ENCODE measurements around the gene OR8G1.

OR8G1 gene

DNA sequence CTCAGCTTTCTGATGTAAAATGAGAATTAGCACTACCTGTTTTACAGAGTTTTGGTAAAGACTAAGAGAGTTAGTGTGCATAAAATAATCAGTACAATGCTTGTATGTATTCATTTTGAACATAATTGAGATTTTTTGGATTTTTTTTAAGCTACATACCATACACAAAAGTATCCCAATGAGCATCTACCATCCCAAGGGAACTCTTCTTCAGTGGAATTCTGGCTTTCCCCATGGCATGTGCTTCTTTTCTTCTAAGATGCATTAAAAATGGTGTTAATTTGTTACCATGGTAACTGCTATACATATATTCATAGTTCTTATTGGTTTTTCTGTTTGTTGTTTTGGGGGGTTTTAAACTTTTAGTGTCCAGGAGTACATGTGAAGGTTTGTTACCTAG is 55.1 kb downstream of the OR8G1 start:
- Histone ChIP-seq H3K27ac (ENCODE audit: low read depth, low read length) (no peak overlapping the region), H3K27me3 (ENCODE audit: low read length) (no peaks in the 10 kb centered on the region), H3K9me3 (ENCODE audit: insufficient read depth, low read length) (no peaks in the 10 kb centered on the region), H2AFZ (ENCODE audit: low read depth, low read length, severe bottlenecking) (no peak overlapping the region), H4K20me1 (ENCODE audit: low read depth, low read length) (no peaks in the 10 kb centered on the region), H3F3A (ENCODE audit: insufficient read depth) (no peaks in the 10 kb centered on the region), H3K9me2 (replicated peaks; ENCODE audit: insufficient read depth, low read length) (no peaks in the 10 kb centered on the region), H3K4me2 (ENCODE audit: low read depth, low read length, poor library complexity, severe bottlenecking) (no peak overlapping the region), H3K79me2 (ENCODE audit: insufficient read depth, low read length) (no peaks in the 10 kb centered on the region), H3K36me3 (ENCODE audit: low read length) (no peaks in the 10 kb centered on the region), H3K9ac (ENCODE audit: low read length) (no peak overlapping the region), H3K4me3 (ENCODE audit: insufficient read depth, low read length, poor library complexity, severe bottlenecking) (no peak overlapping the region)
- TF ChIP-seq EZH2phosphoT487 (conservative IDR thresholded peaks at IDR 0.05; ENCODE audit: low read length): no peak
- TF ChIP-seq, protein P1, sequence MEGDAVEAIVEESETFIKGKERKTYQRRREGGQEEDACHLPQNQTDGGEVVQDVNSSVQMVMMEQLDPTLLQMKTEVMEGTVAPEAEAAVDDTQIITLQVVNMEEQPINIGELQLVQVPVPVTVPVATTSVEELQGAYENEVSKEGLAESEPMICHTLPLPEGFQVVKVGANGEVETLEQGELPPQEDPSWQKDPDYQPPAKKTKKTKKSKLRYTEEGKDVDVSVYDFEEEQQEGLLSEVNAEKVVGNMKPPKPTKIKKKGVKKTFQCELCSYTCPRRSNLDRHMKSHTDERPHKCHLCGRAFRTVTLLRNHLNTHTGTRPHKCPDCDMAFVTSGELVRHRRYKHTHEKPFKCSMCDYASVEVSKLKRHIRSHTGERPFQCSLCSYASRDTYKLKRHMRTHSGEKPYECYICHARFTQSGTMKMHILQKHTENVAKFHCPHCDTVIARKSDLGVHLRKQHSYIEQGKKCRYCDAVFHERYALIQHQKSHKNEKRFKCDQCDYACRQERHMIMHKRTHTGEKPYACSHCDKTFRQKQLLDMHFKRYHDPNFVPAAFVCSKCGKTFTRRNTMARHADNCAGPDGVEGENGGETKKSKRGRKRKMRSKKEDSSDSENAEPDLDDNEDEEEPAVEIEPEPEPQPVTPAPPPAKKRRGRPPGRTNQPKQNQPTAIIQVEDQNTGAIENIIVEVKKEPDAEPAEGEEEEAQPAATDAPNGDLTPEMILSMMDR (IDR thresholded peaks at IDR 0.05; ENCODE audit: insufficient read depth, low read length, poor library complexity, severe bottlenecking): no peak

DNA sequence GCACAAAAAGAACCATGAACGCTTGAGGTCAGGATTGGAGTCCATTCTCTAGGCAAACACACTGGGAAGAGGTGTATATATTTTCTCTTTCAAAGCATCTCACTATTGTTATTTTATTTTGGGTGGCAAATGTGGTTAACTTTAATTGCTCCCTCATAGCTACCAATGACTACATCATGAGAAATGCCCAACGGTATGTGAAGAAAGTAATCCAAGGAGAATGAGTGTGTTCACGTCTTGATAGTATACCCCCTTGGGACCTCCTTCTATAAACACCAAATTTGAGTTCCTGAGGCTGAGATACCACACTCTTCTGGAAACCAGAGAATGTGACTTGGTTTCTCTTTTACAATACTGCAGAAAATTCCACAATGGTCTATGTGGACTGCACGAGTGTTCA is 57.0 kb downstream of the OR8G1 start:
- Histone ChIP-seq H3F3A (ENCODE audit: insufficient read depth) (no peaks in the 10 kb centered on the region), H3K9me2 (replicated peaks; ENCODE audit: insufficient read depth, low read length) (no peaks in the 10 kb centered on the region), H3K27me3 (ENCODE audit: low read length) (no peaks in the 10 kb centered on the region), H3K9me3 (ENCODE audit: insufficient read depth, low read length) (no peaks in the 10 kb centered on the region), H3K4me2 (ENCODE audit: low read depth, low read length, poor library complexity, severe bottlenecking) (no peak overlapping the region), H3K36me3 (ENCODE audit: low read length) (no peaks in the 10 kb centered on the region), H3K79me2 (ENCODE audit: insufficient read depth, low read length) (no peaks in the 10 kb centered on the region), H2AFZ (ENCODE audit: low read depth, low read length, severe bottlenecking) (no peak overlapping the region), H3K27ac (ENCODE audit: low read depth, low read length) (no peak overlapping the region), H3K4me3 (ENCODE audit: insufficient read depth, low read length, poor library complexity, severe bottlenecking) (no peak overlapping the region), H4K20me1 (ENCODE audit: low read depth, low read length) (no peaks in the 10 kb centered on the region), H3K9ac (ENCODE audit: low read length) (no peak overlapping the region)
- TF ChIP-seq EZH2phosphoT487 (conservative IDR thresholded peaks at IDR 0.05; ENCODE audit: low read length): no peak
- TF ChIP-seq, protein P1 (IDR thresholded peaks at IDR 0.05; ENCODE audit: insufficient read depth, low read length, poor library complexity, severe bottlenecking): no peak

DNA sequence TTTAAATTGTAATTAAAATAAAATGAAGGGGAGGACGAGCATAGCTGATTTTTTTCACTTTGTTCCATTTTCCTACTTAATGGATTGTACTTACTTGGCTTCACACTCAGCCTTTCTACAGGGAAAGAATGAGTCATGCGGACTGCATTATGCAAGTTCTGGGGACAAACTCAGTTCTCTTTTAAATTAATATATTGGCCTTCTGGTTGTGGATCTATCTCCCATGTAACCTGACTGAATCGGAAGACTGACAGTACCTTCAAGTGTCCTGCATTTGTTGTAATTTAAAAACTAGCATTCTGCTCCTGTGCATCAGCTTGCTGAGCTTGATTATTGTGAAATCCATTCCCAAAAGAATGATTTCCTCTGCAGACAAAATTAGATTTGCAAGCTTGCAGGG is 60.7 kb downstream of the OR8G1 start:
- no peaks in the 10 kb centered on the region for H3K9me2 ChIP-seq (replicated peaks; ENCODE audit: insufficient read depth, low read length)
- H4K20me1 ChIP-seq (ENCODE audit: low read depth, low read length): no peaks in the 10 kb centered on the region
- no peaks in the 10 kb centered on the region for H3K36me3 ChIP-seq (ENCODE audit: low read length)
- TF ChIP-seq EZH2phosphoT487 (conservative IDR thresholded peaks at IDR 0.05; ENCODE audit: low read length): no peak
- TF ChIP-seq, protein P1 (IDR thresholded peaks at IDR 0.05; ENCODE audit: insufficient read depth, low read length, poor library complexity, severe bottlenecking): no peak
- no peak overlapping the region for H3K4me3 ChIP-seq (ENCODE audit: insufficient read depth, low read length, poor library complexity, severe bottlenecking)
- no peak overlapping the region for H2AFZ ChIP-seq (ENCODE audit: low read depth, low read length, severe bottlenecking)
- no peaks in the 10 kb centered on the region for H3K79me2 ChIP-seq (ENCODE audit: insufficient read depth, low read length)
- no peak overlapping the region for H3K4me2 ChIP-seq (ENCODE audit: low read depth, low read length, poor library complexity, severe bottlenecking)
- H3K9me3 ChIP-seq (ENCODE audit: insufficient read depth, low read length): no peaks in the 10 kb centered on the region
- H3F3A ChIP-seq (ENCODE audit: insufficient read depth): no peaks in the 10 kb centered on the region
- no peak overlapping the region for H3K9ac ChIP-seq (ENCODE audit: low read length)
- H3K27me3 ChIP-seq (ENCODE audit: low read length): no peaks in the 10 kb centered on the region
- no peak overlapping the region for H3K27ac ChIP-seq (ENCODE audit: low read depth, low read length)

Data from SU-DHL-6 (cell line).